Fibroblast of the aortic adventitia (primary cell): ENCODE results near the gene CDK1. TPM values are rescaled to one million over a fixed set of nuclear protein-coding genes. Genes with fewer than 3 reads are reported as not detected.
"Not testable (repeated sequence)": the region's sequence is repeated elsewhere in the genome, so short reads cannot be mapped to it uniquely, and the experiment has no call there.

Experiments used
- DNase-seq: peaks from one replicate; pipeline ENCODE4 v3.0.0-alpha.2; 2010; ENCODE audit warnings: low read depth
- H3K4me3 ChIP-seq: 2 replicates; pipeline ENCODE4 v1.5.1; 2011; ENCODE audit warnings: low read depth, mild to moderate bottlenecking, control low read depth, low read length, moderate library complexity
- CTCF ChIP-seq: IDR thresholded peaks from 2 replicates; pipeline ENCODE4 v1.5.1; 2011; ENCODE audit warnings: mild to moderate bottlenecking, low read length, control low read depth, inconsistent platforms; ENCODE audit not compliant: insufficient read depth
- total RNA-seq: library from RNA; depleted of rRNA; stranded (reverse); fragments of >200 nt; gene quantifications from 2 replicates; pipeline ENCODE4 v1.2.3, GENCODE V29; 2012; ENCODE audit warnings: low replicate concordance

The CDK1 gene
- total RNA-seq, 1 donor, result 82.9 TPM

GRCh38 chr10:60828489-60828852 is 50.2 kb downstream of the CDK1 start:
- H3K4me3 ChIP-seq, result no peak overlapping the region
- TF ChIP-seq CTCF, result no peak
- peak; percentile 52 for DNase-seq

GRCh38 chr10:60832136-60832535 is 53.9 kb downstream of the CDK1 start:
- not testable (repeated sequence) for H3K4me3 ChIP-seq, DNase-seq

GRCh38 chr10:60834401-60834800 is 56.1 kb downstream of the CDK1 start:
- no peak for TF ChIP-seq CTCF
- no peak for DNase-seq
- H3K4me3 ChIP-seq, result no peak overlapping the region

- no peak for DNase-seq
- H3K4me3 ChIP-seq, result no peak overlapping the region
- no peak for TF ChIP-seq CTCF
These were observed 56.8 kb downstream of the CDK1 start for GRCh38 chr10:60835049-60835448.

- H3K4me3 ChIP-seq, DNase-seq: not testable (repeated sequence)
These were observed 62.9 kb downstream of the CDK1 start for GRCh38 chr10:60841227-60841626.

GRCh38 chr10:60842694-60843093 is 64.4 kb downstream of the CDK1 start:
- no peak overlapping the region for H3K4me3 ChIP-seq
- DNase-seq, result no peak
- TF ChIP-seq CTCF, result no peak

Other genes with a start within 250 kb of the CDK1 start
- 15.8 and 27.0 TPM in 2 replicates for gene RHOBTB1, start 165.7 kb downstream of the CDK1 start, total RNA-seq